Measurements from ENCODE around the gene PARD3.

PARD3 gene

GRCh38 chr10:34715511-34716187, 99.4 kb downstream of the PARD3 start:
- no peak for TF ChIP-seq CTCF (IDR thresholded peaks at IDR 0.05; ENCODE audit: poor library complexity, severe bottlenecking)
- Histone ChIP-seq H3K4me3 (ENCODE audit: severe bottlenecking) (no peak overlapping the region), H3K27me3 (ENCODE audit: insufficient read depth, poor library complexity, severe bottlenecking) (no peaks in the 10 kb centered on the region), H3K27ac (ENCODE audit: poor library complexity, severe bottlenecking) (no peak overlapping the region), H3K4me1 (ENCODE audit: insufficient read depth, poor library complexity, severe bottlenecking) (peaks cover 43% of the 10 kb centered on the region), H3K36me3 (ENCODE audit: low read depth) (no peaks in the 10 kb centered on the region), H3K9me3 (ENCODE audit: severe bottlenecking) (no peaks in the 10 kb centered on the region)
- DNase-seq (ENCODE audit: low spot score) (no peak), ATAC-seq (ENCODE audit: low read depth) (no peak)

DNA sequence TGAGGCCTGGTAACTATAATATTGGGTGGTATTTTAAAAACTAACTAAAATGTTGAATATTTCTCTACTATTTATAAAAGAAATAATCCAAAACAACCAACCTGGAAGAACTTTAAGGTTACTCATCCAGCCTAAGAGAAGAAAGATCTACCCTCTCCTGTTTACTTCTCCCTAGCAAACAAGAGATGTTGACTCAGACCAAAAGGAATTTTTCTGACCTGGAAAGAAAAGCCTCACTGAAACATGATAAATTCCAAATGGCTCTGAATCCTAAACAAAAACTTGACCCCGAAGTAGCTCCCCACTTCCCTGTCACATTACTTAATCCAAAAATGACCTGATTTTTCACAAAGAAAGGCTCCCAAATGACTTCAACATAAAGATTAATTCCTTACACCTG, 101.2 kb downstream of the PARD3 start:
- Histone ChIP-seq H3K4me3 (ENCODE audit: severe bottlenecking) (no peak overlapping the region), H3K36me3 (ENCODE audit: low read depth) (no peaks in the 10 kb centered on the region), H3K27ac (ENCODE audit: poor library complexity, severe bottlenecking) (peak overlapping the region; percentile 54), H3K4me1 (ENCODE audit: insufficient read depth, poor library complexity, severe bottlenecking) (peaks cover 32% of the 10 kb centered on the region), H3K9me3 (ENCODE audit: severe bottlenecking) (no peaks in the 10 kb centered on the region), H3K27me3 (ENCODE audit: insufficient read depth, poor library complexity, severe bottlenecking) (no peaks in the 10 kb centered on the region)
- no peak for TF ChIP-seq CTCF (IDR thresholded peaks at IDR 0.05; ENCODE audit: poor library complexity, severe bottlenecking)
- DNase-seq (ENCODE audit: low spot score) (no peak), ATAC-seq (ENCODE audit: low read depth) (peak; percentile 80)

DNA sequence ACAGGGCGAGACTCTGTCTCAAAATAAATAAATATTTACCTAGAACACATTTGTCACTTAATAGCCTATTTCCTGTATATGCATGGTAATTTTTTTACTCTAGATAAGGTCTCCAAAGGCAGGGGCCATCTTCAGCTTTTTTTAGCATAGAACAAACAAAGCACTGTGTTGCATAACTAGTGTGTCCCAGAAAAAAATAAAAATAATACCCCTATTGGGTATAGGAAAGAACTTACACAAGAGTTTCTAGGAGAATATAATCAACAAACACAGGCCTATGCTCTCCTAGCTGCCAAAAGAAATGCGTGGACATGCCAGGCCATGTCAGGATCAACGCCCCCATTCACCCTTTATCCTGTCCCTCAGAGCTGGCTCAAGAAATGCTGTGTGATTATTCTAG, 103.6 kb downstream of the PARD3 start:
- Histone ChIP-seq H3K27me3 (ENCODE audit: insufficient read depth, poor library complexity, severe bottlenecking) (no peaks in the 10 kb centered on the region), H3K4me3 (ENCODE audit: severe bottlenecking) (no peak overlapping the region), H3K36me3 (ENCODE audit: low read depth) (no peaks in the 10 kb centered on the region), H3K9me3 (ENCODE audit: severe bottlenecking) (no peaks in the 10 kb centered on the region), H3K4me1 (ENCODE audit: insufficient read depth, poor library complexity, severe bottlenecking) (peaks cover 32% of the 10 kb centered on the region), H3K27ac (ENCODE audit: poor library complexity, severe bottlenecking) (no peak overlapping the region)
- DNase-seq (ENCODE audit: low spot score) (no peak), ATAC-seq (ENCODE audit: low read depth) (no peak)
- no peak for TF ChIP-seq CTCF (IDR thresholded peaks at IDR 0.05; ENCODE audit: poor library complexity, severe bottlenecking)

GRCh38 chr10:34710391-34710751, 104.7 kb downstream of the PARD3 start:
- Histone ChIP-seq H3K27ac (ENCODE audit: poor library complexity, severe bottlenecking) (peak overlapping the region; percentile 24), H3K4me3 (ENCODE audit: severe bottlenecking) (no peak overlapping the region), H3K4me1 (ENCODE audit: insufficient read depth, poor library complexity, severe bottlenecking) (peaks cover 32% of the 10 kb centered on the region), H3K9me3 (ENCODE audit: severe bottlenecking) (no peaks in the 10 kb centered on the region), H3K27me3 (ENCODE audit: insufficient read depth, poor library complexity, severe bottlenecking) (no peaks in the 10 kb centered on the region), H3K36me3 (ENCODE audit: low read depth) (no peaks in the 10 kb centered on the region)
- no peak for DNase-seq (ENCODE audit: low spot score)
- ATAC-seq (ENCODE audit: low read depth): peak; percentile 79
- TF ChIP-seq CTCF (IDR thresholded peaks at IDR 0.05; ENCODE audit: poor library complexity, severe bottlenecking): no peak

GRCh38 chr10:34709637-34710390, 105.3 kb downstream of the PARD3 start:
- no peak for ATAC-seq (ENCODE audit: low read depth)
- Histone ChIP-seq H3K36me3 (ENCODE audit: low read depth) (no peaks in the 10 kb centered on the region), H3K27me3 (ENCODE audit: insufficient read depth, poor library complexity, severe bottlenecking) (no peaks in the 10 kb centered on the region), H3K4me1 (ENCODE audit: insufficient read depth, poor library complexity, severe bottlenecking) (peaks cover 32% of the 10 kb centered on the region), H3K4me3 (ENCODE audit: severe bottlenecking) (no peak overlapping the region), H3K9me3 (ENCODE audit: severe bottlenecking) (no peaks in the 10 kb centered on the region), H3K27ac (ENCODE audit: poor library complexity, severe bottlenecking) (peak overlapping the region; percentile 24)
- DNase-seq (ENCODE audit: low spot score): no peak
- TF ChIP-seq CTCF (IDR thresholded peaks at IDR 0.05; ENCODE audit: poor library complexity, severe bottlenecking): no peak
